Trophoblast cell (in vitro differentiated cells and primary cell): ENCODE measurements around the gene FBXL17.

Experiments used
- DNase-seq, 2 donors: peaks; one replicate each; pipeline ENCODE4 v3.0.0-alpha.2; 2016
- H2AFZ ChIP-seq: 2 replicates; pipeline ENCODE4 v1.6.1; 2013; ENCODE audit warnings: low read length, moderate library complexity, mild to moderate bottlenecking; ENCODE audit not compliant: insufficient read depth, poor library complexity
- H2AK5ac ChIP-seq: 2 replicates; pipeline ENCODE4 v1.6.1; 2013; ENCODE audit warnings: mild to moderate bottlenecking, low read length
- H2BK120ac ChIP-seq: 2 replicates; pipeline ENCODE4 v1.6.1; 2013; ENCODE audit warnings: low read length, mild to moderate bottlenecking, moderate library complexity; ENCODE audit not compliant: insufficient read depth, poor library complexity
- H2BK12ac ChIP-seq: 2 replicates; pipeline ENCODE4 v1.6.1; 2013; ENCODE audit warnings: mild to moderate bottlenecking, low read length, moderate library complexity
- H2BK5ac ChIP-seq: 2 replicates; pipeline ENCODE4 v1.6.1; 2013; ENCODE audit warnings: low read length, low read depth, moderate library complexity, mild to moderate bottlenecking; ENCODE audit not compliant: poor library complexity
- H3K14ac ChIP-seq: 2 replicates; pipeline ENCODE4 v1.6.1; 2013; ENCODE audit warnings: mild to moderate bottlenecking, low read length
- H3K18ac ChIP-seq: 2 replicates; pipeline ENCODE4 v1.6.1; 2013; ENCODE audit warnings: mild to moderate bottlenecking, low read length
- H3K23ac ChIP-seq: 2 replicates; pipeline ENCODE4 v1.6.1; 2013; ENCODE audit warnings: low read length
- H3K27ac ChIP-seq: 2 replicates; pipeline ENCODE4 v1.5.1; 2013; ENCODE audit warnings: low read depth, mild to moderate bottlenecking, inconsistent platforms, low read length, moderate library complexity
- H3K27me3 ChIP-seq: 2 replicates; pipeline ENCODE4 v1.6.1; 2013; ENCODE audit warnings: inconsistent platforms, mild to moderate bottlenecking, low read length, moderate library complexity; ENCODE audit not compliant: insufficient read depth
- H3K36me3 ChIP-seq, 2 experiments: 1 replicate in 1 of 2; 2 replicates in 1 of 2; pipeline ENCODE4 v1.6.1; 2013; ENCODE audit warnings: low read length in 2 of 2, mild to moderate bottlenecking in 2 of 2, moderate library complexity in 1 of 2; ENCODE audit not compliant: insufficient read depth in 2 of 2, control insufficient read depth in 1 of 2
- H3K4ac ChIP-seq: 2 replicates; pipeline ENCODE4 v1.6.1; 2013; ENCODE audit warnings: low read depth, mild to moderate bottlenecking, low read length, moderate library complexity
- H3K4me1 ChIP-seq, 2 experiments: 1 replicate in 1 of 2; 2 replicates in 1 of 2; pipeline ENCODE4 v1.6.1; 2013; ENCODE audit warnings: low read length in 2 of 2, mild to moderate bottlenecking in 2 of 2, moderate library complexity in 1 of 2; ENCODE audit not compliant: insufficient read depth in 2 of 2, control insufficient read depth in 1 of 2
- H3K4me2 ChIP-seq: 2 replicates; pipeline ENCODE4 v1.6.1; 2013; ENCODE audit warnings: inconsistent platforms, mild to moderate bottlenecking, low read length, moderate library complexity
- H3K4me3 ChIP-seq: 2 replicates; pipeline ENCODE4 v1.5.1; 2013; ENCODE audit warnings: mild to moderate bottlenecking, low read depth, low read length, inconsistent platforms
- H3K79me1 ChIP-seq: one replicate; pipeline ENCODE4 v1.6.1; 2013; ENCODE audit warnings: low read length
- H3K79me2 ChIP-seq: 2 replicates; pipeline ENCODE4 v1.6.1; 2013; ENCODE audit warnings: low read length, mild to moderate bottlenecking; ENCODE audit not compliant: control insufficient read depth, insufficient read depth, poor library complexity
- H3K9ac ChIP-seq: 2 replicates; pipeline ENCODE4 v1.6.1; 2013; ENCODE audit warnings: mild to moderate bottlenecking, low read length
- H3K9me3 ChIP-seq: 2 replicates; pipeline ENCODE4 v1.6.1; 2013; ENCODE audit warnings: low read depth, mild to moderate bottlenecking, control low read depth, inconsistent platforms, low read length; ENCODE audit not compliant: insufficient read depth
- H4K12ac ChIP-seq: 2 replicates; pipeline ENCODE4 v1.6.1; 2013; ENCODE audit warnings: low read depth, mild to moderate bottlenecking, low read length, moderate library complexity
- H4K8ac ChIP-seq: 2 replicates; pipeline ENCODE4 v1.6.1; 2013; ENCODE audit warnings: low read depth, mild to moderate bottlenecking, low read length, moderate library complexity
- H4K91ac ChIP-seq: one replicate; pipeline ENCODE4 v1.6.1; 2013; ENCODE audit warnings: low read depth, mild to moderate bottlenecking, low read length, moderate library complexity
- WGBS: extraction: QIAGEN DNeasy Blood & Tissue Kit; methylation state at CpG from one replicate; pipeline ENCODE4 v1.1.7; 2013; ENCODE audit warnings: missing lambda C conversion rate; ENCODE audit not compliant: insufficient read length, insufficient coverage; ENCODE audit errors: extremely low coverage; 5-methylcytosine and 5-hydroxymethylcytosine counted together

Gene FBXL17

DNA sequence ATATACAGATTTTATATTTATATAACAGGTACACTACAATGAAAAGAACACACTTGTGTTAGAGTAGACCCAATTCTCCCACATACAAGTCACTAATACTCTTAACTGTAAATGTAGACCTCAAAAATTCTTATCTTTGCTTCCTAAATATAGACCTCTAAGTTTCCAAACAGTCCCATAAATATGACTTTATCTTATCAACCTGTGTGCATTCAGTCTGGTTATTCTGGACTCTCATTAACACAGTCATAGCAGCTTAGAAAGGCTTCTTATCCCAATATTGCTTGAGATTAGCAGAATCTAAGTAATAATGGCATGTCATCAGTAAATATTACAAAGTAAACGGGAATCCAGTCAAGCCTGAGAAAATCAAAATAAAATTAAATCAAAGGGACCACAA lies 161.1 kb downstream of the FBXL17 start:
- H3K79me1 ChIP-seq, result peaks cover 3% of the 10 kb centered on the region
- no CpG with 5 or more reads among the region's 1 CpG for WGBS
- H3K36me3 ChIP-seq, result no peaks in the 10 kb centered on the region
- H3K4me1 ChIP-seq, result peaks cover 0 to 2% of the 10 kb centered on the region in 2 experiments
- H3K4me2 ChIP-seq, result no peak overlapping the region
- H3K23ac ChIP-seq, result no peak overlapping the region
- H4K8ac ChIP-seq, result no peak overlapping the region
- no peak overlapping the region for H2BK120ac ChIP-seq
- no peaks in the 10 kb centered on the region for H3K27me3 ChIP-seq
- H3K9me3 ChIP-seq, result no peaks in the 10 kb centered on the region
- no peak overlapping the region for H4K12ac ChIP-seq
- H4K91ac ChIP-seq, result no peak overlapping the region
- DNase-seq, result no peak
- H3K9ac ChIP-seq, result no peak overlapping the region
- H3K18ac ChIP-seq, result no peak overlapping the region
- no peak overlapping the region for H3K4ac ChIP-seq
- H2AK5ac ChIP-seq, result no peak overlapping the region
- H3K14ac ChIP-seq, result no peak overlapping the region
- H3K79me2 ChIP-seq, result no peaks in the 10 kb centered on the region
- H3K27ac ChIP-seq, result no peak overlapping the region
- H2BK5ac ChIP-seq, result no peak overlapping the region
- H2AFZ ChIP-seq, result no peak overlapping the region
- no peak overlapping the region for H2BK12ac ChIP-seq
- no peak overlapping the region for H3K4me3 ChIP-seq

- no peaks in the 10 kb centered on the region for H3K36me3 ChIP-seq
- H4K91ac ChIP-seq, result no peak overlapping the region
- H3K4ac ChIP-seq, result no peak overlapping the region
- no peak overlapping the region for H2BK12ac ChIP-seq
- no peak overlapping the region for H3K14ac ChIP-seq
- H3K18ac ChIP-seq, result no peak overlapping the region
- H2BK120ac ChIP-seq, result no peak overlapping the region
- no peak overlapping the region for H3K9ac ChIP-seq
- H3K9me3 ChIP-seq, result no peaks in the 10 kb centered on the region
- no peak overlapping the region for H3K23ac ChIP-seq
- H4K12ac ChIP-seq, result no peak overlapping the region
- no CpG with 5 or more reads among the region's 4 CpGs for WGBS
- peaks cover 3% of the 10 kb centered on the region for H3K79me1 ChIP-seq
- H3K4me1 ChIP-seq, result peaks cover 6 to 8% of the 10 kb centered on the region in 2 experiments
- no peak overlapping the region for H2AFZ ChIP-seq
- peak overlapping the region; percentile 46 for H3K27ac ChIP-seq
- peaks cover 2% of the 10 kb centered on the region for H3K79me2 ChIP-seq
- no peak overlapping the region for H3K4me2 ChIP-seq
- H2AK5ac ChIP-seq, result no peak overlapping the region
- no peak overlapping the region for H4K8ac ChIP-seq
- no peak overlapping the region for H3K4me3 ChIP-seq
- DNase-seq, result no peak
- peak overlapping the region; percentile 47 for H2BK5ac ChIP-seq
- no peaks in the 10 kb centered on the region for H3K27me3 ChIP-seq
Measured at GRCh38 chr5:108216890-108217289, 165.0 kb downstream of the FBXL17 start.

GRCh38 chr5:108214857-108215256 lies 167.0 kb downstream of the FBXL17 start:
- no peak overlapping the region for H2AFZ ChIP-seq
- H3K4me2 ChIP-seq, result no peak overlapping the region
- H3K36me3 ChIP-seq, result no peaks in the 10 kb centered on the region
- H3K18ac ChIP-seq, result no peak overlapping the region
- no peak overlapping the region for H2BK5ac ChIP-seq
- no peaks in the 10 kb centered on the region for H3K9me3 ChIP-seq
- H3K4me3 ChIP-seq, result no peak overlapping the region
- H3K27me3 ChIP-seq, result no peaks in the 10 kb centered on the region
- H3K27ac ChIP-seq, result no peak overlapping the region
- H3K79me1 ChIP-seq, result peaks cover 3% of the 10 kb centered on the region
- H3K79me2 ChIP-seq, result peaks cover 2% of the 10 kb centered on the region
- no peak overlapping the region for H4K12ac ChIP-seq
- H3K14ac ChIP-seq, result no peak overlapping the region
- H3K23ac ChIP-seq, result no peak overlapping the region
- no peak overlapping the region for H4K8ac ChIP-seq
- H2BK120ac ChIP-seq, result no peak overlapping the region
- H3K4me1 ChIP-seq, result peaks cover 6 to 8% of the 10 kb centered on the region in 2 experiments
- H2AK5ac ChIP-seq, result no peak overlapping the region
- no peak for DNase-seq
- no peak overlapping the region for H4K91ac ChIP-seq
- no peak overlapping the region for H3K9ac ChIP-seq
- no peak overlapping the region for H2BK12ac ChIP-seq
- H3K4ac ChIP-seq, result no peak overlapping the region

- H2BK5ac ChIP-seq, result no peak overlapping the region
- H2BK120ac ChIP-seq, result no peak overlapping the region
- no peaks in the 10 kb centered on the region for H3K36me3 ChIP-seq
- H2BK12ac ChIP-seq, result no peak overlapping the region
- no peak overlapping the region for H3K4me3 ChIP-seq
- no peak overlapping the region for H3K14ac ChIP-seq
- no peak overlapping the region for H3K18ac ChIP-seq
- H3K79me2 ChIP-seq, result peaks cover 2% of the 10 kb centered on the region
- no peak overlapping the region for H3K4ac ChIP-seq
- H4K8ac ChIP-seq, result no peak overlapping the region
- H3K23ac ChIP-seq, result no peak overlapping the region
- H4K12ac ChIP-seq, result no peak overlapping the region
- H3K27me3 ChIP-seq, result no peaks in the 10 kb centered on the region
- no peak overlapping the region for H2AFZ ChIP-seq
- WGBS, result no CpG with 5 or more reads among the region's 3 CpGs
- no peak overlapping the region for H4K91ac ChIP-seq
- H3K4me1 ChIP-seq, result peaks cover 6 to 8% of the 10 kb centered on the region in 2 experiments
- no peak overlapping the region for H3K4me2 ChIP-seq
- H2AK5ac ChIP-seq, result no peak overlapping the region
- DNase-seq, result no peak
- no peak overlapping the region for H3K9ac ChIP-seq
- no peaks in the 10 kb centered on the region for H3K9me3 ChIP-seq
- H3K27ac ChIP-seq, result no peak overlapping the region
- H3K79me1 ChIP-seq, result peaks cover 3% of the 10 kb centered on the region
Measured at GRCh38 chr5:108212775-108213346, 169.0 kb downstream of the FBXL17 start.
